ENCODE data around the gene CEP135.

The CEP135 gene

DNA sequence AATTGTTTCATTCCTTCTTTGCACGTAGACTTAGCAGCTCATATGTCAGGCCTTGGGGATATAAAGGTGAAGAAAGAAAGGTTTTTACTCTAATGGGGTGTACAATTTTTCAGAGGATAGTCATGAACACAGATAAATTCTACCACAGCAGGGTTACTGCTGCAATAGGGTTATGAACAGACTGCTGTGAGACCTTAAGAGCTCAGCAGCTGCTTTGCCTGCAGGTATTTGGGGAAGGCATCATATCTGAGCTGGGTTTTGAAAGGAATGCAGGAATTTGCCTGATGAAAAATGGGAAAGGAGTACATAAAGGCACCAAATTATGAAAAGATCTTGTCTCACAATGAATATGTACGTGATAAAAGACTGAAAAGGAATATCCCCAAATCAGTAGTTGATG is 128.9 kb downstream of the CEP135 start:
- DNase-seq (ENCODE audit: low read depth) = no peak

DNA sequence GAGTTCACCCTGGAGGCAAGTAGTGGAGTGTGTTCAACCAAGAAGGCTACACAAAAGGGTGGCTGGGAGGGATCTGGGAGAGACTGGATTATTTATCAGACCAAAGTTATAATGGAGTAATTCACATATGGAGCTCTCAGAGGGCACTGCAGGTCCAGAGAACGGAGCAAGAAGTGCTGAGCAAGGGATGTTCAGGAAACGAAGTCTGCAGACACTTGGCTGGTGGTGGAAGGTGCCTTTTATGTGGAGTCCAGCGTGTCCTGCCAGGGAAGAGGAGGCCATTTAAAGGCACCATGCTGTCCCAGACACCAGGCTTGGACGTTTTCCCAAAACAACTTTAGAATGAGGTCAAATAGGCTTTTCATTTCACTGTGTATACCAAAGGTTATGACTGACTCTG is 130.1 kb downstream of the CEP135 start:
- no peak for DNase-seq (ENCODE audit: low read depth)

GRCh38 chr4:56080384-56080783 is 131.6 kb downstream of the CEP135 start:
- no peak for DNase-seq (ENCODE audit: low read depth)

GRCh38 chr4:56082829-56083228 is 134.1 kb downstream of the CEP135 start:
- no peak for DNase-seq (ENCODE audit: low read depth)

Measured in HS-5 (cell line).